Measurements from ENCODE around the gene POLDIP3.
"Not testable (repeated sequence)": the region's sequence is repeated elsewhere in the genome, so short reads cannot be mapped to it uniquely, and the experiment has no call there.

POLDIP3 gene

DNA sequence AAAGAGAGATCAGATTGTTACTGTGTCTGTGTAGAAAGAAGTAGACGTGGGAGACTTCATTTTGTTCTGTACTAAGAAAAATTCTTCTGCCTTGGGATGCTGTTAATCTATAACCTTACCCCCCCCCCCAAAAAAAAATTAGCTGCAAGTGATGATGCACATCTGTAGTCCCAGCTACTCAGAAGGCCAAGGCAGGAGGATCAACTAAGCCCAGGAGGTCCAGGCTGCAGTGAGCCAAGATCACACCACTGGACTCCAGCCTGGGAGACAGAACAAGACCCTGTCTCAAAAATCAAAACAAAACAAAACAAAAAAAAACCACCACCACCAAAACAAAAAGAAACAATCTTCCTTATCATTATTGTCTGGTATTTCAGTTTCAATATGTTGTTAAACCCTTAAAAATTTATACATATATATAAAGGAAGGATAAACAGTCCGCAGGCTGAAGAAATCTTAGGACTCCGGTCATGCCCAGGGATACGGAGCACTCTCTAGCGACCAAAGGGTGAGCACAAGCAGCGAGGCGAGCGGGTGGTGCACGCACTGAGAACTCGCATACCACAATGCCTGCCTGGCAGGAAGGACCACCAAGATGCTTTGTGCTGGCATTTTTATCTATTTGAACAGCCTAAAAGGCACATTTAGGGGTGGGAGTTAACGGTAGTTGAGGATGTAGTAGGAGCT is 6.4 kb downstream of the POLDIP3 start:
- H3K4me1 ChIP-seq (ENCODE audit: control insufficient read depth in 2 of 2, insufficient read depth in 2 of 2, low read length in 2 of 2) = peaks cover 16 to 25% of the 10 kb centered on the region in 2 donors
- no peak overlapping the region for H3K9ac ChIP-seq (ENCODE audit: low read depth in 1 of 2, low read length in 2 of 2)
- no peaks in the 10 kb centered on the region for H3K27me3 ChIP-seq (ENCODE audit: control insufficient read depth in 2 of 2, insufficient read depth in 2 of 2, low read length in 2 of 2)
- no peaks in the 10 kb centered on the region for H3K9me3 ChIP-seq (ENCODE audit: control insufficient read depth in 2 of 2, low read length in 2 of 2)
- H3K4me3 ChIP-seq (ENCODE audit: low read length in 2 of 2) = no peak overlapping the region
- H3K36me3 ChIP-seq (ENCODE audit: control insufficient read depth in 2 of 2, insufficient read depth in 2 of 2, low read length in 2 of 2) = peaks cover 3 to 15% of the 10 kb centered on the region in 2 donors
- H3K27ac ChIP-seq (ENCODE audit: low read depth in 2 of 2, low read length in 2 of 2) = no peak overlapping the region

DNA sequence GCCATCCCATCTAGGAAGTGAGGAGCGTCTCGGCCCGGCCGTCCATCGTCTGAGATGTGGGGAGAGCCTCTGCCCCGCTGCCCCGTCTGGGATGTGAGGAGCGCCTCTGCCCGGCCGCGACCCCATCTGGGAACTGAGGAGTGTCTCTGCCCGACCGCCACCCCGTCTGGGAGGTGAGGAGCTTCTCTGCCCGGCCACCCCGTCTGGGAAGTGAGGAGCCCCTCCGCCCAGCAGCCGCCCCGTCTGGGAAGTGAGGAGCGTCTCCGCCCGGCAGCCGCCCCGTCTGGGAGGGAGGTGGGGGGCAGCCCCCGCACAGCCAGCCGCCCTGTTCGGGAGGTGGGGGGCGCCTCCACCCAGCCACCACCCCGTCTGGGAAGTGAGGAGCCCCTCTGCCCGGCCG is 7.0 kb downstream of the POLDIP3 start:
- Histone ChIP-seq H3K4me1 (ENCODE audit: control insufficient read depth in 2 of 2, insufficient read depth in 2 of 2, low read length in 2 of 2) (peaks cover 10 to 19% of the 10 kb centered on the region in 2 donors), H3K36me3 (ENCODE audit: control insufficient read depth in 2 of 2, insufficient read depth in 2 of 2, low read length in 2 of 2) (peaks cover 6 to 16% of the 10 kb centered on the region in 2 donors)
- H3K9me3 ChIP-seq (ENCODE audit: control insufficient read depth in 2 of 2, low read length in 2 of 2); H3K27me3 ChIP-seq (ENCODE audit: control insufficient read depth in 2 of 2, insufficient read depth in 2 of 2, low read length in 2 of 2); H3K27ac ChIP-seq (ENCODE audit: low read depth in 2 of 2, low read length in 2 of 2); H3K4me3 ChIP-seq (ENCODE audit: low read length in 2 of 2); H3K9ac ChIP-seq (ENCODE audit: low read depth in 1 of 2, low read length in 2 of 2): not testable (repeated sequence)

DNA sequence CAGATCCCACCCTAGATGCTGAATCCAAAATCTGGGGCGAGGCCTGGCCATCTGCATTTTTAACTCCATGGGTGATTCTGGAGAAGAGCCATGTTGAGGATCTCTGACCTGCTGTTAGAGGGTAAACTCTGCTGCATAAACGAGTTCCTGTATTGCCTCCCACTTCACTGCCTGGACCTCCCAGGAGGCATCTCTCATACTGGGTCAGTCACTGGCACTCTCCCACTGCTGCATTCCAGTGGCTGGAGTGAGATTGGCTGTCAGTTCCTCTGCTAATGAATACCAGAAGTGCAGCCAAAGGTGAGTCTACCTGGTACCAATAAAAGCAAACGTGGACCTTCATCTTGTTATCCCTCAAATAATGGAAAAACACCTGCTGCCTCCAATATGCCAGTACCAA is 10.3 kb downstream of the POLDIP3 start:
- H3K27ac ChIP-seq (ENCODE audit: low read depth in 2 of 2, low read length in 2 of 2) = no peak overlapping the region
- H3K4me1 ChIP-seq (ENCODE audit: control insufficient read depth in 2 of 2, insufficient read depth in 2 of 2, low read length in 2 of 2) = peaks cover 5 to 9% of the 10 kb centered on the region in 2 donors
- peaks cover 24 to 29% of the 10 kb centered on the region in 2 donors for H3K36me3 ChIP-seq (ENCODE audit: control insufficient read depth in 2 of 2, insufficient read depth in 2 of 2, low read length in 2 of 2)

DNA sequence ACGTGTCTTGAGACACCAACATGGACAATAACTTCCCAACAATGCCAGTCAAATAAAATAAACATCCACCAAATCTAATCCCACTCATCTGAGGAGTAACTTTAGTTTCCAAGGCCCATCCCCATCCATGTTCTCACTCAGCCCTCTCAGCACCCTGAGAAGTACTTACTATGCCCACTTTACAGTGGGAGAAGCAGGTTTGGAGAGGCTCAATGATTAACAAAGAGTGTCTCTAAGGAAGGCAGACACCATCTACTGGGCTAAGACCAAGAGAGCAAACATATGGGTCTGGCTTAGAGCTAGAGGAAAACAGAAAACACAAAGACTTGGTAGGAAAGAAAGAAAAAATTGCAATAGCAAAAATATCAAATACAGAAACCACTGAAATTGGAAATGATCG is 11.3 kb downstream of the POLDIP3 start:
- Histone ChIP-seq H3K9ac (ENCODE audit: low read depth in 1 of 2, low read length in 2 of 2) (no peak overlapping the region), H3K27ac (ENCODE audit: low read depth in 2 of 2, low read length in 2 of 2) (no peak overlapping the region), H3K36me3 (ENCODE audit: control insufficient read depth in 2 of 2, insufficient read depth in 2 of 2, low read length in 2 of 2) (peaks cover 32% of the 10 kb centered on the region in 2 donors), H3K9me3 (ENCODE audit: control insufficient read depth in 2 of 2, low read length in 2 of 2) (no peaks in the 10 kb centered on the region), H3K4me3 (ENCODE audit: low read length in 2 of 2) (no peak overlapping the region), H3K27me3 (ENCODE audit: control insufficient read depth in 2 of 2, insufficient read depth in 2 of 2, low read length in 2 of 2) (no peaks in the 10 kb centered on the region), H3K4me1 (ENCODE audit: control insufficient read depth in 2 of 2, insufficient read depth in 2 of 2, low read length in 2 of 2) (peaks cover under 1 to 9% of the 10 kb centered on the region in 2 donors)

More for the DNA sequence above, 10.3 kb downstream of the POLDIP3 start:
- H3K9ac ChIP-seq (ENCODE audit: low read depth in 1 of 2, low read length in 2 of 2) = no peak overlapping the region
- no peaks in the 10 kb centered on the region for H3K9me3 ChIP-seq (ENCODE audit: control insufficient read depth in 2 of 2, low read length in 2 of 2)
- no peak overlapping the region for H3K4me3 ChIP-seq (ENCODE audit: low read length in 2 of 2)
- no peaks in the 10 kb centered on the region for H3K27me3 ChIP-seq (ENCODE audit: control insufficient read depth in 2 of 2, insufficient read depth in 2 of 2, low read length in 2 of 2)

DNA sequence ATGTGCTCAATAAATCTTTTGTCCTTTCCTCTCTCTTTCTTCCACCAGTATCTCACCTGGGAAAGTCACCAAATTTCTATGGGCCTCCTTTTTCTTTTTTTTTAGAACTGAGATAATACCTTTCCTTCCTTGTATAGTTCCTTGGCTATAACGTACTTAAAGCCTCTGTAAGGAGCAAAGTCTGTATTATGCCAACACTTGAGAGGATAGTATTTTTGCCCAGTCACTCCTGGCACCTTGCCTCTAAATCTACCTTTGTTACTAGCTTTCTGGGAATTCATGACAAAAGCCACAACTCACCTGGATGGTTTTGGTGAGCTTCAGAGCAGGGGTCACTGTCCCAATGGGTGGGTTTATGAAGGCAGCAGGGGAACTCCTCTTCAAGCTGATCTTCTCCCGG is 12.2 kb downstream of the POLDIP3 start:
- no peaks in the 10 kb centered on the region for H3K9me3 ChIP-seq (ENCODE audit: control insufficient read depth in 2 of 2, low read length in 2 of 2)
- peaks cover 0 to 9% of the 10 kb centered on the region in 2 donors for H3K4me1 ChIP-seq (ENCODE audit: control insufficient read depth in 2 of 2, insufficient read depth in 2 of 2, low read length in 2 of 2)
- no peak overlapping the region for H3K9ac ChIP-seq (ENCODE audit: low read depth in 1 of 2, low read length in 2 of 2)
- peaks cover 33 to 34% of the 10 kb centered on the region in 2 donors for H3K36me3 ChIP-seq (ENCODE audit: control insufficient read depth in 2 of 2, insufficient read depth in 2 of 2, low read length in 2 of 2)
- H3K27ac ChIP-seq (ENCODE audit: low read depth in 2 of 2, low read length in 2 of 2) = no peak overlapping the region
- H3K4me3 ChIP-seq (ENCODE audit: low read length in 2 of 2) = no peak overlapping the region
- no peaks in the 10 kb centered on the region for H3K27me3 ChIP-seq (ENCODE audit: control insufficient read depth in 2 of 2, insufficient read depth in 2 of 2, low read length in 2 of 2)

DNA sequence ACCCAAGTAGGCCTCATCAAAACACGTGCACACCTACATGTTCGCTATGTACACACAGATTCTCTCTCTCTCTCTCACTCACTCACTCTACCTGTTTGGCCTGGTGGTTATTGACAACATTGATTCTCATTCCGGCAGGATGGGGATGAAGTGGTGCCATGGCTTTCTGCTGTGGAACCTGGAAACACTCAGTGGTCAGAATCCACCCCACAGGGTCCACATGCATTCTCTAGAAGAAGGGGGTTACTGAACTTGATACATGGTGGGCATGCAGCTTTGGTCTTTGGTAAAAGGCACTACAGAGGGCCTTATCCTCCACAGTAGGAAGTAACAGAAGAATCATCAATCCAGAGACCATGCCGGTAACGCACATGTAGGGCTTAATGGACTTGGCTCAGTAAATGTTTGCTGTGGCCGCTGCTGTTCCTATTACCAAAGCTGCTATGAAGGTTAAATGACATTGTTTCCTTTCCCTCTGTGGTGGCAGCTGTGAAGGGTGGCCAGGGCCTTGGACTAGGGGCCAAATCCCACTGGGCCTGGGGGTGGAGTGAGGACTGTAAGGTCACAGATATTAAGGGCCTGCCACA is 12.7 kb downstream of the POLDIP3 start:
- no peaks in the 10 kb centered on the region for H3K27me3 ChIP-seq (ENCODE audit: control insufficient read depth in 2 of 2, insufficient read depth in 2 of 2, low read length in 2 of 2)
- no peak overlapping the region for H3K4me3 ChIP-seq (ENCODE audit: low read length in 2 of 2)
- H3K27ac ChIP-seq (ENCODE audit: low read depth in 2 of 2, low read length in 2 of 2) = no peak overlapping the region
- peaks cover 38 to 39% of the 10 kb centered on the region in 2 donors for H3K36me3 ChIP-seq (ENCODE audit: control insufficient read depth in 2 of 2, insufficient read depth in 2 of 2, low read length in 2 of 2)
- no peaks in the 10 kb centered on the region for H3K9me3 ChIP-seq (ENCODE audit: control insufficient read depth in 2 of 2, low read length in 2 of 2)
- H3K9ac ChIP-seq (ENCODE audit: low read depth in 1 of 2, low read length in 2 of 2) = no peak overlapping the region
- H3K4me1 ChIP-seq (ENCODE audit: control insufficient read depth in 2 of 2, insufficient read depth in 2 of 2, low read length in 2 of 2) = peaks cover 0 to 9% of the 10 kb centered on the region in 2 donors

DNA sequence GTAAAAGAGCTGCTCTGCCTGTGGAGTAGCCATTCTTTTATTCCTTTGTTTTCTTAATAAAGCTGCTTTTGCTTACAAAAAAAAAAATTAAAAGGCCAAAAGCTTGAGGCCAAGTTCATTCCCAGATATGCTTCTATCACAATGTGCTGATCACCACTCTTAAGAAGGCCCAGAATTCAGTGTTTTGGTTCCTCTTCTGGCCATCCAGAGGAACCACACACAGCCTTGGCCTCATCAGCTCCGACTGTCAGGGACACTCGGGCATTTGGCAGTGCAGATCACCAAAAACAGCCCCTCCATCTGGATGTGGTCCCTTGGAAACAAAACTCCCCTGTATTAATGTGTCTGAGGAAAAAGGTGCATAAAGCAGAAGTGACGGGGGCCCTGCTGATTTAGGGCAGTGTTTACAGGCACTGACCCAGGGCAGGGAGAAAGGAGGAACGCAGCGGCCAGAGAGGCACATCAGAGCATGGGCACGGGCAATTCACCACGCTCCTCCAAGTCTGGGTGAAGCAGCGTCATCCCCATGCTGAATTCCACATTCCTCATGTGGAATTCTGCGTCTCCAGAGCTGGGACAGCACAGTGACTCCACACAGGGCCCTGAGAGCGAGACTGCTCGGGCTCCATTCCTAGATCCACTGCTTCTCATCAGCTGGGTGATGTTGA is 17.7 kb downstream of the POLDIP3 start:
- H3K4me1 ChIP-seq (ENCODE audit: control insufficient read depth in 2 of 2, insufficient read depth in 2 of 2, low read length in 2 of 2) = peaks cover 0 to 2% of the 10 kb centered on the region in 2 donors
- H3K27me3 ChIP-seq (ENCODE audit: control insufficient read depth in 2 of 2, insufficient read depth in 2 of 2, low read length in 2 of 2) = no peaks in the 10 kb centered on the region
- no peak overlapping the region for H3K27ac ChIP-seq (ENCODE audit: low read depth in 2 of 2, low read length in 2 of 2)
- no peak overlapping the region for H3K4me3 ChIP-seq (ENCODE audit: low read length in 2 of 2)
- H3K9ac ChIP-seq (ENCODE audit: low read depth in 1 of 2, low read length in 2 of 2) = no peak overlapping the region
- H3K9me3 ChIP-seq (ENCODE audit: control insufficient read depth in 2 of 2, low read length in 2 of 2) = no peaks in the 10 kb centered on the region
- H3K36me3 ChIP-seq (ENCODE audit: control insufficient read depth in 2 of 2, insufficient read depth in 2 of 2, low read length in 2 of 2) = peaks cover 66 to 71% of the 10 kb centered on the region in 2 donors

DNA sequence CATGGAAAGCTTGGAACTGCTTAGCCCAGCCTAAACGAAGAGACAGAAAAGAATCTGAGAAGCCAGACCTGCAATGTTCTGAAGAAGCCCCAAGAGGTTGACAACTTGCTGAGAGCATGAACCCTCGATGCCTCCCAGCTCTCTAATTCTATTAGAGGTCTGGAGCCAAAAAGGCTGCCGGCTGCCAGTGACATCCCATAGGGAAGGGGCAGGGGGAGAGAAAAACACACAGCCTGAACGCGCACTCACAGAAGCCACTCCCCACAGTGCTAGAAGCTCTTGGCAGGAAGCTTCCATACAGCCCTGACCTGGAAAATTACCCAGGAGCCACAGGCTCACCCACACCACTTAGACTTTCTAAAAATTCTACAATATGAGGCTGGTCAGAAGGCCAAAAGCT is 18.3 kb downstream of the POLDIP3 start:
- Histone ChIP-seq H3K9ac (ENCODE audit: low read depth in 1 of 2, low read length in 2 of 2) (no peak overlapping the region), H3K4me3 (ENCODE audit: low read length in 2 of 2) (no peak overlapping the region), H3K4me1 (ENCODE audit: control insufficient read depth in 2 of 2, insufficient read depth in 2 of 2, low read length in 2 of 2) (no peaks in the 10 kb centered on the region), H3K27ac (ENCODE audit: low read depth in 2 of 2, low read length in 2 of 2) (no peak overlapping the region), H3K27me3 (ENCODE audit: control insufficient read depth in 2 of 2, insufficient read depth in 2 of 2, low read length in 2 of 2) (no peaks in the 10 kb centered on the region), H3K36me3 (ENCODE audit: control insufficient read depth in 2 of 2, insufficient read depth in 2 of 2, low read length in 2 of 2) (peaks cover 68 to 73% of the 10 kb centered on the region in 2 donors), H3K9me3 (ENCODE audit: control insufficient read depth in 2 of 2, low read length in 2 of 2) (no peaks in the 10 kb centered on the region)

DNA sequence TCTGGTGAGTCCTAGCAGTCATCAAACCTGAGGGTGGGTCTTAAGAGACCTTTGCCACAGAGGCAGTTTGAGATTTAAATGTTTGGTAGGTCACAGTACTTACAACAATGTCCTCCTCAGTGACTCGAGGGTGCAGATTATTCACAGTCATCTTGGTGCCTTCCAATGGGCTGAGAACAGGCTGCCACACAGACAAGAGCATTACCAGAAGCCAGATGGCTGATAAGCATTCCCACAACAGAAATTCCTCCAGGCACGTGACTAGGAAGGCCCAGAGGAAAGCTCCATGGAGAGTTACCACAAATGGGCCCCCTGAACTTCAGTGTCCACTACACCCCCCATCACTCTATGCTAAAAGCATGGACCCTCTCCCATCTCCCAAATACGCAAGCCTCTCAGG is 19.2 kb downstream of the POLDIP3 start:
- H3K36me3 ChIP-seq (ENCODE audit: control insufficient read depth in 2 of 2, insufficient read depth in 2 of 2, low read length in 2 of 2) = peaks cover 70 to 72% of the 10 kb centered on the region in 2 donors

DNA sequence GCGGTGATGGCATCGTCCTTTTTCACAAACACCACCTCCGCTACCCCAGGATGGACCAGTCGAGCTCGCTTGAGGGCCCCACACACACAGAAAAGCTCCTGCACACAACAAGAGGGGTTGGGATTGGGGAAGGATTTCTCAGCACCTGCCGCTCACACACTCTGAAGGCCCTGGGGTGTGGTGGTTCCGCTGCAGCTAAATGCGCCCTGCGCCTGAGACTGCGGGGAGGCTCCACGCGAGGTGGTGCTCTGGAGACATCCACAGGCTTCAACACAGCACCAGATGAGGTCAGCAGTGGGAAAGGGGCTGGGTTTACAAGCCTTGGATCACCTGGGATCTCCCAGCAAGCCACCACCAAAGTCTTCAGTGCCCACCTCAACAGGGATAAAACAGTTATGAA is 22.7 kb downstream of the POLDIP3 start:
- no peaks in the 10 kb centered on the region for H3K27me3 ChIP-seq (ENCODE audit: control insufficient read depth in 2 of 2, insufficient read depth in 2 of 2, low read length in 2 of 2)
- H3K4me3 ChIP-seq (ENCODE audit: low read length in 2 of 2) = no peak overlapping the region
- peaks cover 64 to 69% of the 10 kb centered on the region in 2 donors for H3K36me3 ChIP-seq (ENCODE audit: control insufficient read depth in 2 of 2, insufficient read depth in 2 of 2, low read length in 2 of 2)

More for the DNA sequence above, 19.2 kb downstream of the POLDIP3 start:
- no peak overlapping the region for H3K4me3 ChIP-seq (ENCODE audit: low read length in 2 of 2)
- no peak overlapping the region for H3K27ac ChIP-seq (ENCODE audit: low read depth in 2 of 2, low read length in 2 of 2)
- H3K9ac ChIP-seq (ENCODE audit: low read depth in 1 of 2, low read length in 2 of 2) = no peak overlapping the region
- H3K27me3 ChIP-seq (ENCODE audit: control insufficient read depth in 2 of 2, insufficient read depth in 2 of 2, low read length in 2 of 2) = no peaks in the 10 kb centered on the region
- no peaks in the 10 kb centered on the region for H3K9me3 ChIP-seq (ENCODE audit: control insufficient read depth in 2 of 2, low read length in 2 of 2)
- H3K4me1 ChIP-seq (ENCODE audit: control insufficient read depth in 2 of 2, insufficient read depth in 2 of 2, low read length in 2 of 2) = no peaks in the 10 kb centered on the region

More for the DNA sequence above, 22.7 kb downstream of the POLDIP3 start:
- no peaks in the 10 kb centered on the region for H3K4me1 ChIP-seq (ENCODE audit: control insufficient read depth in 2 of 2, insufficient read depth in 2 of 2, low read length in 2 of 2)
- H3K9me3 ChIP-seq (ENCODE audit: control insufficient read depth in 2 of 2, low read length in 2 of 2) = no peaks in the 10 kb centered on the region
- H3K9ac ChIP-seq (ENCODE audit: low read depth in 1 of 2, low read length in 2 of 2) = no peak overlapping the region
- H3K27ac ChIP-seq (ENCODE audit: low read depth in 2 of 2, low read length in 2 of 2) = no peak overlapping the region
